ENCODE data around the gene ZNRF3.

DNA sequence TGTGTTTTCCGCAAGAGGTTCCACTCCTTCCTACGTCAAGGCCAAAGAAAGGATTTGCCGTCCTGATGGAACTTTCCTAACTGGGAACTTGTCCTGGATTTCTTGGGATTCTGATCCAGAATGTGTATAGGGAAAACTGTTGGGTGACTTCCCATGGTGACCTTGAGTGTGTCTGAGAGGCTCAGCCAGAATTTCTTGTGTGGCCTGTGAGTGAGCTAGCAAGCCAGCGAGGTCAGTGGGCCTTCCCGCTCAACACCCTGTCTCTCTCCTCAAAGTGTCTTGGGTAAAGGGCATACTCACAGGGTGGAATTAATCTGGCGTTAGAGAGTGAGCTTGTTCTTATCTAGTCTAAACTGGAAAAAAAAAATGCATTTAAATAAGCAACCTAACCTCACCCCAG, 20.4 kb downstream of the ZNRF3 start:
- no peak for TF ChIP-seq EZH2 (IDR thresholded peaks at IDR 0.05; ENCODE audit: borderline replicate concordance, low read depth, low read length, severe bottlenecking)
- TF ChIP-seq, protein P1, sequence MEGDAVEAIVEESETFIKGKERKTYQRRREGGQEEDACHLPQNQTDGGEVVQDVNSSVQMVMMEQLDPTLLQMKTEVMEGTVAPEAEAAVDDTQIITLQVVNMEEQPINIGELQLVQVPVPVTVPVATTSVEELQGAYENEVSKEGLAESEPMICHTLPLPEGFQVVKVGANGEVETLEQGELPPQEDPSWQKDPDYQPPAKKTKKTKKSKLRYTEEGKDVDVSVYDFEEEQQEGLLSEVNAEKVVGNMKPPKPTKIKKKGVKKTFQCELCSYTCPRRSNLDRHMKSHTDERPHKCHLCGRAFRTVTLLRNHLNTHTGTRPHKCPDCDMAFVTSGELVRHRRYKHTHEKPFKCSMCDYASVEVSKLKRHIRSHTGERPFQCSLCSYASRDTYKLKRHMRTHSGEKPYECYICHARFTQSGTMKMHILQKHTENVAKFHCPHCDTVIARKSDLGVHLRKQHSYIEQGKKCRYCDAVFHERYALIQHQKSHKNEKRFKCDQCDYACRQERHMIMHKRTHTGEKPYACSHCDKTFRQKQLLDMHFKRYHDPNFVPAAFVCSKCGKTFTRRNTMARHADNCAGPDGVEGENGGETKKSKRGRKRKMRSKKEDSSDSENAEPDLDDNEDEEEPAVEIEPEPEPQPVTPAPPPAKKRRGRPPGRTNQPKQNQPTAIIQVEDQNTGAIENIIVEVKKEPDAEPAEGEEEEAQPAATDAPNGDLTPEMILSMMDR (IDR thresholded peaks at IDR 0.05; ENCODE audit: borderline replicate concordance, extremely low read depth, low read length, poor library complexity, severe bottlenecking) = no peak
